Cerebellar nuclear complex (tissue), 1 donor: Measurements from ENCODE around the gene FMO2.
"Not testable (repeated sequence)": the region's sequence is repeated elsewhere in the genome, so short reads cannot be mapped to it uniquely, and the experiment has no call there.

Experiments used
- DNase-seq, 2 experiments: peaks; one replicate each; lab custom pipeline; 2025; lab: John Stamatoyannopoulos, UW

Gene FMO2

GRCh38 chr1:171219346-171220080 is 34.4 kb downstream of the FMO2 start:
- no peak for DNase-seq

- DNase-seq: no peak
These were observed 35.0 kb downstream of the FMO2 start for GRCh38 chr1:171220081-171220420.

GRCh38 chr1:171220581-171221054 is 35.5 kb downstream of the FMO2 start:
- DNase-seq: no peak

- DNase-seq: no peak
These were observed 36.8 kb downstream of the FMO2 start for GRCh38 chr1:171221665-171222591.

GRCh38 chr1:171222936-171223335 is 37.8 kb downstream of the FMO2 start:
- DNase-seq: no peak

- not testable (repeated sequence) for DNase-seq
These were observed 39.2 kb downstream of the FMO2 start for GRCh38 chr1:171224257-171224656.

GRCh38 chr1:171226747-171227370 is 41.8 kb downstream of the FMO2 start:
- DNase-seq: no peak

GRCh38 chr1:171231326-171231725 is 46.2 kb downstream of the FMO2 start:
- DNase-seq: no peak

GRCh38 chr1:171233183-171233582 is 48.1 kb downstream of the FMO2 start:
- no peak for DNase-seq

GRCh38 chr1:171236231-171236630 is 51.1 kb downstream of the FMO2 start:
- not testable (repeated sequence) for DNase-seq

GRCh38 chr1:171243878-171244277 is 58.8 kb downstream of the FMO2 start:
- no peak for DNase-seq

GRCh38 chr1:171245458-171246064 is 60.5 kb downstream of the FMO2 start:
- no peak for DNase-seq

- no peak for DNase-seq
These were observed 62.4 kb downstream of the FMO2 start for GRCh38 chr1:171247501-171247900.

GRCh38 chr1:171248302-171248701 is 63.2 kb downstream of the FMO2 start, which contains the start of gene FMO1:
Gene FMO1 (plus strand): TSS chr1:171248494. CDS start chr1:171258088, 9,594 bp downstream.
- DNase-seq: no peak

GRCh38 chr1:171248841-171249240 is 63.7 kb downstream of the FMO2 start:
- no peak for DNase-seq

GRCh38 chr1:171250263-171250662 is 65.2 kb downstream of the FMO2 start:
- no peak for DNase-seq

- no peak for DNase-seq
These were observed 66.2 kb downstream of the FMO2 start for GRCh38 chr1:171251042-171251951.

GRCh38 chr1:171251952-171252300 is 66.8 kb downstream of the FMO2 start:
- DNase-seq: no peak

GRCh38 chr1:171252482-171252881 is 67.4 kb downstream of the FMO2 start:
- no peak for DNase-seq

GRCh38 chr1:171254859-171255258 is 69.8 kb downstream of the FMO2 start:
- DNase-seq: no peak
